Stimulated activated CD8-positive, alpha-beta memory T cell treated with anti-CD3 and anti-CD28 coated beads, Interleukin-15, amount 100 ng/mL, for 1 hour (primary cell): Measurements from ENCODE around the gene MPC1.
A peak's percentile ranks its signal among the peaks of the same experiment; 100 is the strongest.
"Not testable (repeated sequence)": the region's sequence is repeated elsewhere in the genome, so short reads cannot be mapped to it uniquely, and the experiment has no call there.

ENCODE experiments used
- DNase-seq: peaks from one replicate; pipeline ENCODE4 v3.0.0-alpha.2; 2020; ENCODE audit warnings: low read depth

Gene MPC1

GRCh38 chr6:166406197-166406596 is 23.5 kb upstream of the MPC1 start:
- no peak for DNase-seq

GRCh38 chr6:166405386-166405785 is 22.6 kb upstream of the MPC1 start:
- DNase-seq = no peak

- DNase-seq = no peak
Observed at GRCh38 chr6:166402582-166403277, 20.0 kb upstream of the MPC1 start.

GRCh38 chr6:166400649-166401250 is 18.0 kb upstream of the MPC1 start:
- DNase-seq = not testable (repeated sequence)

GRCh38 chr6:166400181-166400580 is 17.4 kb upstream of the MPC1 start:
- no peak for DNase-seq

- DNase-seq = no peak
Observed at GRCh38 chr6:166398348-166398747, 15.6 kb upstream of the MPC1 start.

GRCh38 chr6:166397849-166398248 is 15.1 kb upstream of the MPC1 start:
- no peak for DNase-seq

GRCh38 chr6:166395778-166396177 is 13.0 kb upstream of the MPC1 start:
- no peak for DNase-seq

- no peak for DNase-seq
Observed at GRCh38 chr6:166395351-166395750, 12.6 kb upstream of the MPC1 start.

- DNase-seq = no peak
Observed at GRCh38 chr6:166394036-166394892, 11.5 kb upstream of the MPC1 start.

GRCh38 chr6:166393535-166393823 is 10.7 kb upstream of the MPC1 start:
- no peak for DNase-seq

- not testable (repeated sequence) for DNase-seq
Observed at GRCh38 chr6:166392755-166393534, 10.2 kb upstream of the MPC1 start.

- no peak for DNase-seq
Observed at GRCh38 chr6:166389119-166389518, 6.4 kb upstream of the MPC1 start.

GRCh38 chr6:166388290-166389004 is 5.7 kb upstream of the MPC1 start:
- no peak for DNase-seq

- no peak for DNase-seq
Observed at GRCh38 chr6:166387642-166388289, 5.0 kb upstream of the MPC1 start.

GRCh38 chr6:166387098-166387497 is 4.4 kb upstream of the MPC1 start:
- DNase-seq = not testable (repeated sequence)

- no peak for DNase-seq
Observed at GRCh38 chr6:166386111-166386510, 3.4 kb upstream of the MPC1 start.

GRCh38 chr6:166383802-166384363 is 1.1 kb upstream of the MPC1 start:
- not testable (repeated sequence) for DNase-seq

GRCh38 chr6:166382500-166382932 is 224 bp downstream of the MPC1 start:
- DNase-seq = no peak

- peak; percentile 31 for DNase-seq
Observed at GRCh38 chr6:166381733-166382499, 824 bp downstream of the MPC1 start.
